Hypothalamus (tissue), 51 donors: ENCODE measurements around the gene CACNA1B.
"Not testable (repeated sequence)": the region's sequence is repeated elsewhere in the genome, so short reads cannot be mapped to it uniquely, and the experiment has no call there.

Experiments used
- DNase-seq, 51 donors: peaks; one replicate each; lab custom pipeline; 2025; lab: John Stamatoyannopoulos, UW

The CACNA1B gene

GRCh38 chr9:138120511-138121437 lies 243.2 kb downstream of the CACNA1B start:
- DNase-seq, result no peak

- no peak for DNase-seq
These were observed 244.0 kb downstream of the CACNA1B start for GRCh38 chr9:138121438-138122050.

GRCh38 chr9:138122201-138122600 lies 244.6 kb downstream of the CACNA1B start:
- no peak for DNase-seq

- no peak for DNase-seq
These were observed 245.1 kb downstream of the CACNA1B start for GRCh38 chr9:138122676-138123075.

DNA sequence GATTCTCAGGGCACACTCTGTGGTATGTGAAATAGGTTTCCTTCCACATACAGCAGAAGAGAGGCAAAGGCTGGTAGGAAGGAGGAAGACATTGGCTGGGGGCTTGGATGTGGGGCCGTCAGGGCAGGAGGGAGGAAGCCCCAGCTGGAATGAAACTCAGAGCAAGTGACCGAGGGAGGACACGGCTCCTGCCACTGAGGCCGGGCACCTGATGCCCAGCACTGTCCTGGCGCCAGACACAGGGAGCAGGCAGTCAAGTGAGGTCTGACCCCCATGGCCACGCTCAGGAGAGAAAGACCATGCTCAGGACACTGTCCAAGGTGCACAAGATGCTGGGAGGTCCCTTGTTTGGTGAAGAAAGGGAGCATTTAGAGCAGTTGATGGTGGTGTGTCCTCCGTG lies 245.5 kb downstream of the CACNA1B start:
- DNase-seq, result no peak

DNA sequence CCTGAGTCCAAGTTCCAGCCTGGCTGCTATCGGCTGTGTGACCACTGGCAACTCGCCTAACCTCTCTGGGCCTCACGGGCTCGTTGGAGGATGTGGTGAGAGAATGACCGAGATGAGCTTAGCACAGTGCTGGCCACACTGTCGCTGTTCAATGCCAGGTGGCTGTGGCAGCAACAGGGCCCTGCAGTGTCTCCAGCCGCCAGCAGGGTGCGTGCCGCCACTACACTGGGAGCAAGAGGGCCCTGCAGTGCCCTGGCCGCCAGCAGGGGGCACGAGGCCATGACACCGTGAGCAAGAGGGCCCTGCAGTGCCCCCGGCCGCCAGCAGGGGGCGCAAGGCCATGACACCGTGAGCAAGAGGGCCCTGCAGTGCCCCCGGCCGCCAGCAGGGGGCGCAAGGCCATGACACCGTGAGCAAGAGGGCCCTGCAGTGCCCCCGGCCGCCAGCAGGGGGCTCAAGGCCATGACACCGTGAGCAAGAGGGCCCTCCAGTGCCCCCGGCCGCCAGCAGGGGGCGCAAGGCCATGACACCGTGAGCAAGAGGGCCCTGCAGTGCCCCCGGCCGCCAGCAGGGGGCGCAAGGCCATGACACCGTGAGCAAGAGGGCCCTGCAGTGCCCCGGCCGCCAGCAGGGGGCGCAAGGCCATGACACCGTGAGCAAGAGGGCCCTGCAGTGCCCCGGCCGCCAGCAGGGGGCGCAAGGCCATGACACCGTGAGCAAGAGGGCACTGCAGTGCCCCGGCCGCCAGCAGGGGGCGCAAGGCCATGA lies 248.7 kb downstream of the CACNA1B start:
- not testable (repeated sequence) for DNase-seq

DNA sequence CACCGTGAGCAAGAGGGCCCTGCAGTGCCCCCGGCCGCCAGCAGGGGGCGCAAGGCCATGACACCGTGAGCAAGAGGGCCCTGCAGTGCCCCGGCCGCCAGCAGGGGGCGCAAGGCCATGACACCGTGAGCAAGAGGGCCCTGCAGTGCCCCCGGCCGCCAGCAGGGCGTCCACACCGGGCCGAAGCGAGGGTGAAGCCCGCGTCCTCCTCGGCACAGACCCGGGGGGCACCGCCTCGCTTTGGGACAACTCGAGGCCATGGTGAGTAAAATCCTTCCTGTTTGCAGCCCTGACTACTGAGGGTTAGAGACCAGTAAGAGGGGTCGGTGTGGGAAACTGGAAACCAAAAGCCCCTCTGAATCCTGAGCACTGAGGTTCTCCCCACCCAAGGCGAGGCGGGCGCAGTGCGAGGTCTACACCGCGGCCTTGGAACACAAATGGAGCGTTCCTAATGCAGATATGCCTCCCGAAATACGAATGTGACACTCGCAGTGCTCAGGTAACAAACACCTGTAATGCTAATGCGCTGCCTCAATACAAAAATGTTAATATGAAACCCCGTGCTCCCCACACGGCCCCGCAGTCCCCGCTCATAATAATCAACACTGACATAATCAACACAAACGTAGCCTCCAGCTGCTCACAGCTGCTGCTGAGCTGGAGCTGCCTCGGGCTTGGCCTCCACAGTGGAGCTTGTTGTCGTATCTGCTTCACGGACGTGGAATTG lies 249.4 kb downstream of the CACNA1B start:
- DNase-seq, result not testable (repeated sequence)

DNA sequence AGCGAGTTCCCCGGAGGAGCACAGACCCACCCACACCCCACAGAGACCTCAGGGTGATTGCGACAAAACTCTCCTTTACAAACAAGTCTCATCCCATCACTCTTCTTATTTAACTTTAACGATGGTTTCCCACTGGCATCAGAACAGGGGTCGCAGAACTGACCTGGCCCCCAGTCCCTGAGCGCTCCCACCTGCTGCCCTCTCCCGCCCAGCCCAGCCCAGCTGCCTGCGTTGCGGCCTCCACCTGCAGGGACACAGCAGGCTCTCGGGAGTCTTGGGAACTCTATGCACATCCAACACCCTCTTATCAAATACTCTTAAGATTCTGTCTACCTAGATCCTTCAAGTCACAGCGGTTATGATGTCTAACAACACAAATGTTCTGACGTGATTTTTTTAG lies 250.4 kb downstream of the CACNA1B start:
- not testable (repeated sequence) for DNase-seq

DNA sequence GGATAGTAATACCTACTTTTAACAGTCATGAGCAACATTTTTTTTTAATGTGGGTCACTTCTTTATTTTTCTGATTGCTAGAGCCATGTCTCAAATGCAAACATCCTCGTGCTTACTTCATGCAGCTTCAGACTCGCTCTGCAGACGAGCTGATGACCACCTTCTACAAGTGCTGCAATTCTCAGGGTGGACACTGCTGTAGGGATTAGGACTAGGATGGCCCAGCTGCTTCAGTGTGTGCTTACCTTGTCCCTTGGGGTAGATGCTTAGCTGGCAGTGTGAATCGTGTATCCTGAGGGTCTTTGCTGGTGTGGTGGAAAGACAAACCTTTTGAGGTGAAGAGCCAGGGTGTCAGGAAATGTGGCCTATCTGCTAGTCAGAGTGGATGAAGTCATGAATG lies 251.7 kb downstream of the CACNA1B start:
- DNase-seq, result not testable (repeated sequence)

DNA sequence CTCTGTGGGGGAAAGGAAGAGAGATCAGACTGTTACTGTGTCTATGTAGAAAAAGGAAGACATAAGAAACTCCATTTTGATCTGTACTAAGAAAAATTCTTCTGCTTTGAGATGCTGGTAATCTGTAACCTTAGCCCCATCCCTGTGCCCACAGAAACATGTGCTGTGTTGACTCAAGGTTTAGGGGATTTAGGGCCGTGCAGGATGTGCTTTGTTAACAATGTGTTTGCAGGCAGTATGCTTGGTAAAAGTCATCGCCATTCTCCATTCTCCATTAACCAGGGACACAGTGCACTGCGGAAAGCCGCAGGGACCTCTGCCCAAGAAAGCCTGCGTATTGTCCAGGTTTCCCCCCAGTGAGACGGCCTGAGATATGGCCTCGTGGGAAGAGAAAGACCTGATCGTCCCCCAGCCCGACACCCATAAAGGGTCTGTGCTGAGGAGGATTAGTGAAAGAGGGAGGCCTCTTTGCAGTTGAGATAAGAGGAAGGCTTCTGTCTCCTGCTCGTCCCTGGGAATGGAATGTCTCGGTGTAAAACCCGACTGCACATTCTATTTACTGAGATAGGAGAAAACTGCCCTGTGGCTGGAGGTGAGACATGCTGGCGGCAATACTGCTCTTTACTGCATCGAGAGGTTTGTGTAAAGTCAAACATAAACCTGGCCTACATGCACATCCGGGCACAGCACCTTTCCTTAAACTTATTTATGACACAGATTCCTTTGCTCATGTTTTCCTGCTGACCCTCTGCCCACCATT lies 255.5 kb downstream of the CACNA1B start:
- not testable (repeated sequence) for DNase-seq

- DNase-seq, result not testable (repeated sequence)
These were observed 257.0 kb downstream of the CACNA1B start for GRCh38 chr9:138134581-138134980.

GRCh38 chr9:138139096-138139495 lies 261.5 kb downstream of the CACNA1B start:
- DNase-seq, result not testable (repeated sequence)

DNA sequence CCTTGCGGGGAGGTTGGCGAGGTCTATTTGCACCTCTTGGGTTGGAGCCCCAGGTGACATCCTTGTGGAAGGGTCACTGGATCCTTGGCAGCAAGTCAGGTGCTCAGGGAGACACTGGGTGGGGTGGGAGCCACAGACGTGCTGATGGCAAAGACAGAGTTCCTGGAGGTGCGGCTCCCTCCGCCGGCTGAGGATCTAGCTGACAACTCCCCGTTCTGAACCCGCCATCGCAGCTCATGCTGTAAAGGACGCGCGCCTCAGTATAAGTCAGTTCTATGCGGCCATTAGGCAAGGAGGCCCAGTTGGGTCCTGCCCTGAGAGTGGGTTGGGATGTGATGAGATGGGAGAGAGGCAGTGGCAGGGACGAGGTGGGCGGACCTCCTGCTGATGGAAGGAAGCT lies 263.4 kb downstream of the CACNA1B start:
- DNase-seq, result not testable (repeated sequence)

GRCh38 chr9:138142528-138143244 lies 265.1 kb downstream of the CACNA1B start:
- DNase-seq, result not testable (repeated sequence)

GRCh38 chr9:138143491-138143890 lies 265.9 kb downstream of the CACNA1B start:
- DNase-seq, result not testable (repeated sequence)

- DNase-seq, result peak in 3 of 51 donors; percentile 4 to 26 (median 16)
These were observed 270.0 kb downstream of the CACNA1B start for GRCh38 chr9:138147556-138147955.

GRCh38 chr9:138149672-138150656 lies 272.4 kb downstream of the CACNA1B start:
- DNase-seq, result peak in 2 of 51 donors; percentile 21 to 28

GRCh38 chr9:138155788-138156187 lies 278.2 kb downstream of the CACNA1B start:
- DNase-seq, result not testable (repeated sequence)
